ENCODE results near the gene TOX2.

Gene TOX2

DNA sequence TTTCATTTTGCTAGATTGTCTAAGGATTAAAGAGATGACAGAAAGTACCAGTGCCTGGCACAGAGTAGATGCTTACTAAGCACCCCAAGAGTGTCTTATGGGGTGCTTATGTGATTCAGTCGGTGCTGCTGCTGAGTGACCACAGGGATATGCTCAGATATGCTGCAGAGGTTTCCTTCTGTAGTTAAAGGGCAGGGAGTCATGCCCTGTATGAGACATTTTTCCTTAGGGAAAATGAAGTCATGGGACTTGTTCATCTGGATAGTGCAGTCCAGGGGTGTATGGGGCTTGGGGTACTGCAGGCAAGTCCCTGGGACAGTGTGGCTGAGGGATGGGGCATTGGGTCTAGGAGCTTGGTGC lies 25.1 kb downstream of the TOX2 start:
- no peak for DNase-seq (ENCODE audit: low spot score)

DNA sequence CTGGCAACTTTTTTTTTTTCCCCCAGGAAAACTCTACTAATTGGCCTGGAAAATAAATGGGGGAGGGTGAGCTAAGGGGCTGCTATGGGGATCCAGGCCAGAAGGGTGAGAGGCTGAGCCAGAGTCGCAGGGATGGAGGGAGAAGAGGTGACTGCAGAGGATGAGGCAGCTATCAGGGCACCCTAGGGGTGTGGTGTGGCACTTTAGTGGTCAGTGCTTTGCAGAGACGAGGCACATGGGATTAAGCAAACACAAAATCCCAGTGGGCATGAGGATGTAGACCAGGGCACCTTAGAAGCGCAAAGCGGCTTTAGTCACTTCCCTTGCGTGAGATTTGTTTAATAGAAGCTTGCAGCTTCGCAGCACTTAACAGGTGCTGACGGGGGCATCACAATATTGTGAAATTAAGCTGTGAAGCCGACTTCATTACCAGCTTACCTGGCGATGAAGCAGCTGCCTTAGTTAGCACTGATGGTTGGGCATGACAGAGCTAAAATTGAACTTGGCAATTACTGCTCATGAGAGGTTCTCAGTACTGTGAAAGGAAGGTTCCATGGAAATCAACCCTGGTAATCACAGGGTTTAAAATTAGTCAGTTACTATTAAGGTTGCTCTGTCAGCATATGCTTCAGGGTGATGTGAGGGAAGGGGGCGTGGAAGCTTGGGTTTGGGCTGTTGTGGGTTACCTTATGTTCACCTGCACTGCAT lies 26.0 kb downstream of the TOX2 start:
- DNase-seq (ENCODE audit: low spot score), result no peak

DNA sequence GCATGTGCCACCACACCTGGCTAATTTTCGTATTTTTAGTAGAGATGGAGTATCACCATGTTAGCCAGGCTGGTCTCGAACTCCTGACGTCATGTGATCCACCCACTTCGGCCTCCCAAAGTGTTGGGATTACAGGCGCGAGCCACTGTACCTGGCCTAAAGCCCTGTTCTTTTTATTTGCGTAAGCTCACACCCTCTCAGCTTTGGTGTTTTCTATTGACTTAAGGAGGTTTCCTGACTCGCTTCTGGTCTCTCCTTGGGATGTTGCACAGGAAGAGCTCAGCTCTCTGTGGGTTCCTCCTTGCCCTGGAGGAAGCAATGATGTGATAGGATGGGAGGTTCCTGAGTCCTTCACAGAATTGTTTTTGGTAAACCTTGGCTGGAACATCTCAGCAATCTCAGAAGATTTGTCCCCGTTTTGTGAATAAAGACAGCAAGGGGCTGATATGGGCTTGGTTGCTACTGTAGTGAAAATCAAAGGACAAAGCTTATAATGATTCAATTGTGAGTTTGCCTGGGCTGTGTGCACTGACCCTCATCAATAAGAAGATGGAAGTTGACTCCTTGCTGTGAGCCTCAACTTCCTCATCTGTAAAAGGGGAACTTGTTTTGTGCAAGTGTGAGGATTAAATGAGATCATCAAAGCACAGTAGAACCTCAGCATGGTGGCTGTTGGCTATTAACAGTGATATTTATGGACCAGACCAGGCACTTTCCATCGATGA lies 27.0 kb downstream of the TOX2 start:
- no peak for DNase-seq (ENCODE audit: low spot score)

DNA sequence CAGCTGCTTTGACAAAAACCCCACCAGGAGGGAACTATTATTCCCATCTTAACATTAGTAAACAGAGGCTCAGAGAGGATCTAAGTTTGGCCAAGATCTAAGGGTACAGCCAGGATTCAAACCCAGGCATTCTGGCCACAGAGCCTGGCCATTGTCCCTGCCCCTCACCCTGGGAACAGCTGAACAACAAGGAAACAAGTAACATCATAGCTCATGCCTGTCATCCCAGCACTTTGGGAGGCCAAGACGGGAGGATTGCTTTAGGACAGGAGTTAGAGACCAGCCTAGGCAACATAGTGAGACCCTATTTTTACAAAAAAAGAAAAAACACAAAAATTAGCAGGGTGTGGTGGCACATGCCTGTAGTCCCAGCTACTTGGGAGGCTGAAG lies 27.5 kb downstream of the TOX2 start:
- no peak for DNase-seq (ENCODE audit: low spot score)

DNA sequence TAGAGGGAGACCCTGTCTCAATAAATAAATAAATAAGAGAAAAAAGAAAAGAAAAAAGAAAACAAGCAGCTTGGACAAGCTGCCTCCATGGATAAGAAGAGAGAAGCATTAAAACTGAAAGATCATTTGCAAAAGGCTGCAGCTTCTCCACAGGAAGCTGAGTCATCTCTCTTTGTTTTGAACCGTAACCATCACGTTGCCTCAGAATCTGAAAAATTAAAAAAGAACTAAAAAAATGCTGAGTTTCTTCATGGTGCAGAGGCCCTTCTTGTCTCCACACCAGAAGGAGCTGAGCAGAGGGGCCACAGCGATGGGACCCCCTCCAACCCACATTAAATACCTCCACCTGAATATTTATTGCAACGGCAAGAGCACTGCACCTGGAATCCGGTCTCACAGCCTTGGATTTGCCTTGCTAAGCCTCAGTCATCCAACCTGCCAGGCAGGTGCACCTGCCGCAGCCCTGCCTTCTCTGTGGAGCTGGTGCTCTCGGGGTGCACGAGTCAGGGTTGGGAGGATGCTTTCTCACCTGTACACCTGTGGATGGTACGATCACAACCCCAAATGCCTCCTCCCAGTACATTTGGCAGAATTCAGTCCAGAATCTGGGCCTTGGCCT lies 28.1 kb downstream of the TOX2 start:
- no peak for DNase-seq (ENCODE audit: low spot score)

DNA sequence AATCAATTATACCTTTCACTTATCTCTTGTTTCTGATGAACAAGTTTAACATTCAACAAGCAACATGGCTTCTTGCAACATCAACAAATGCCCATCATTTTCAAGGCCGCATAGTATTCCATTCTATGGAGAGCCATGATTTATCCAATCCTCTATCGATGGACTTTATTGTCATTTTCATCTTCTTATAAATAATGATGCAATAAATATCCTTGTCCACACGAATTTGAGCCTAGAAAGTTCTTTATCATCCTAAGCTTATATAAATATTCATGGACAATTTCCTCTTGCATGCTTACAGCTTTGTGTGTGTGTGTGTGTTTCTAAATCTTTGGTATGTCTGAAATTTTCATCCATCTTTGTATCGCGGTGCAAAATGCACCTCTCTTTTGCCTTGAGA lies 29.1 kb downstream of the TOX2 start:
- no peak for DNase-seq (ENCODE audit: low spot score)

DNA sequence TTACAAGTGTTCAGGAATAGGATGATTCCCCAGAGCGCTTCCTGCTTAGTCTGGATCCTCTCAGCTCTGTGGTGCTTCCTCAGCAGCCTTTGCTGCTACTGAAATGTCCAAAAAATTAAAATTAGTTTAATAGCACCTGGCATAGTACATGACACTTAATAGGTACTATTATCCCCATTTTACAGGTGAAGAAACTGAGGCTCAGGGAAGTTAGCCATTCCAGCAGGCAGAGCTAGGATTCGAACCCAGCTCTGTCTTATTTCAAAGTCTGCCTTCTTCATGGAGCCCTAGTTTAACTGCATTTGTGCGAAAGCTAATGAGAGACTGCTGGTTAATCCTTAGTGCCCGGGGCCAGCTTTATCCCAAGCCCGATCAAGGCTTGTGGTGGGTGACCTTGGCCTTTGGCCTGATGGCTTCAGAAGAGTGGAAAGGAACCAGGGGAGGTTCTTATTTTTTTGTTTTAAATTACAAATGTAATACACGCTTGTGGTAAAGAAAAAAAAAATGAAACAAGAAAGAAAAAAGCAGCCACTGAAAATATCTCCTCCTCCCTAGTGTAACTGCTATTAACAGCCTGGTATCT lies 30.1 kb downstream of the TOX2 start:
- no peak for DNase-seq (ENCODE audit: low spot score)

DNA sequence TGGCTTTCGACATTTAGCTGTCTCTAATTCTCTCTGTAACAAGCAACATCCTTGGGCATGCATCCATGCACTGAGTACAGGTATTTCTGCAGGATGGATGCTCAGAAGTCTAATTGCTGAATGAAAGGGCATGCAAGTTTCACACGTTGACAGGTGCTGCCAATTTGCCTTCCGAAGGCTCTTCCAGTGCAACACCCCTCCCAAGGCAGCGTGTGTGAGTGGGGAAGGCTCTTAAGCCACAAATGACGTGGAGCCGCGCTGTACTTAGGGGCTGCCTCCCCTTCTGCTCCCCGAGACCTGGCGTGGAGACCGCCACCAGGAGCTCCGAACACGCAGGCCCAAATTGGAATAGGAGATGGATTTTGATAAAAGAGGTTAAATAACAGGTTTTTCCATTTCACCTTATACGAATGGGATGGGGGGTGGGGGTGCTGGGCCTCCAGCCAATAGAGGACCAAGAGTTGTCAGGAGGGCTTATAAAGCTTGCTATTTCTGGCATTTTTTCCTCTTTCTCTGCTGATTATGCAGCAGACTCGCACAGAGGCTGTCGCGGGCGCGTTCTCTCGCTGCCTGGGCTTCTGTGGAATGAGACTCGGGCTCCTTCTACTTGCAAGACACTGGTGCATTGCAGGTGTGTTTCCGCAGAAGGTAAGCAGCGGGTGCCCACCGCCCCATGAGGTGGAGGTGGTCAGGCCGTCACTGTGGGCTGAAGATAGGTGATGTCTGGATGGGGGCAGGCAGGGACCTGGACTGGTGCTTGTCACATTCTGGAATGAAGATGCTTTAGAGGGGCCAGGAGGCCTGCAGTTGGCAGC lies 30.9 kb downstream of the TOX2 start:
- no peak for DNase-seq (ENCODE audit: low spot score)

DNA sequence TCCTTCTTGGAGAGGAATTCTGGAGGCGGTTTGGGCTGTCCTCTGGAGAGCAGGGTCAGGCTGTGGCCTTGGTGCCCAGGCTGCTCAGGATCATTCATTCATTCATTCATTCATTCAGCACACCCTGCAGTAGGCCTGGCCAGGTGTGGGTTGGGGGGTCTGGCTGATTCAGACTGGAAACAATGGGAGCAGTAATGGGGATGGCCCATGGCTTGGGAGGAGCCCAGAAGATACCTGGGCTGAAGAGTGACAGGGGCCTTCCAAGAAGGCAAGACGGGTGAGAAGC lies 31.5 kb downstream of the TOX2 start:
- no peak for DNase-seq (ENCODE audit: low spot score)

DNA sequence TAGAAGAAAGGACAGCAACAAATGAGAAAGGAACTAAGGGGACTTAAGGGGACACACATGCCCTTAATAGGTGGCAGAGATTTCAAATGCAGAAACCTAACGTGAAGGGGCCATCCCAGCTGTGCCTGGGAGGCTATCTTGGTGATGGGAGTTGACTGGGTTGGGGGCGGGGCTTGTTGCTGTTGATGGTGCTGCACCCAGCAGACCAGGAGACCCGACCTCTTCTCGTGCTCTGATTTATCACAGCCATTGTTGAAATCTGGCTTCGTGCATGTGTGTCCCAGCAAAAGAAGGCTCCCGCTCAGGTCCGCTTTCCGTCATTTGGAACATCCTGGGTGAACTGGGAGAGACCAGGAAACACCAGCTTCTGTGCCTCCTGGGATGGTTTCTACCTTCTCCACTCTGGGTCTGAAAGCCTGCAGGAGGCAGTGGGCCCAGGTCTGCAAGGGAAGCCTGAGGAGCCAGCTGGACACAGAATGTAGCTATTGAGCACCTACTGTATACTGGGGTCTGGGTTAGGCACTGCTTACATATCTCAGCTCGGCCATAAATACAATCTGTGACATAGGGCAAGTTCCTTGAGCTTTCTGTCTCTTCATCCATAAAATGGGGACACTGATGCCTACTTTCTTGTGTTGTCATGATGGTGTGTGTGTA lies 32.1 kb downstream of the TOX2 start:
- no peak for DNase-seq (ENCODE audit: low spot score)

DNA sequence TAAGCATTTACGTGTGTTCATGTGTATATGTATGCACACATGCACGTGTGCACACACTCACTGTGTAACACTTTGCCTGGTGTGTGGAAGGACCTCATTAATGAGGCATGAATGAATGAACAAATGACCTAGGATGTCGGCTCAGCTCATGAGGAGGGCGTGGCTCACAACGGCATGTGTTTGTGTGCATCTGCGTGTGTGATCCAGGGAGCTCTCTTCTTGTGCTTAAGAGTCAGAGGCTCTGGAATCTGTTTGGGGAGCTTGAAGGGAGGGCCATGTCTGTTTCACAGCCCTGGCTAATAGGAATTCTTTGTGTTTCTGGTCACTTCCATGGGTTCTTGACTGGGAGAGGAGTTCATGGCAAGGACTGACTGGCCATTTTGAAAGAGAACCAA lies 32.7 kb downstream of the TOX2 start:
- no peak for DNase-seq (ENCODE audit: low spot score)

DNA sequence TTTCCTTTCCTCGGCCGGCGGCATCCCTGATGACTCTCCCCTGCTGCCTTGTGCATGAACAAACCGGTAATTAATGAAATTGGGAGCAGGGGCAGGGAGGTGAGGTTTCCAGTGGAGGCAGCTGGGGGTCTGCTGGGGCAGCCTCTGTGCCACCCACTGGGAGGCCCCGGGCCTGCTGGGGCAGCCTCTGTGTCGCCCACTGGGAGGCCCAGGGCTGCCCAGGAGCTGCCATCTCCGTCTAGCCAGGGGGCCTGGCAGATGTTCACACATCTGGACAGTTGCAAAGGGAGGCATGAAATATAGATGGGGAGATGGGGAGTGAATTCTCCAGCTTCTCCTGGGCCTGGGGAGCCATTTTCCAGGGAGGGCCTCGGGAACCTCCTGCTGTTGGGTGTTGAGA lies 33.8 kb downstream of the TOX2 start:
- DNase-seq (ENCODE audit: low spot score), result no peak

DNA sequence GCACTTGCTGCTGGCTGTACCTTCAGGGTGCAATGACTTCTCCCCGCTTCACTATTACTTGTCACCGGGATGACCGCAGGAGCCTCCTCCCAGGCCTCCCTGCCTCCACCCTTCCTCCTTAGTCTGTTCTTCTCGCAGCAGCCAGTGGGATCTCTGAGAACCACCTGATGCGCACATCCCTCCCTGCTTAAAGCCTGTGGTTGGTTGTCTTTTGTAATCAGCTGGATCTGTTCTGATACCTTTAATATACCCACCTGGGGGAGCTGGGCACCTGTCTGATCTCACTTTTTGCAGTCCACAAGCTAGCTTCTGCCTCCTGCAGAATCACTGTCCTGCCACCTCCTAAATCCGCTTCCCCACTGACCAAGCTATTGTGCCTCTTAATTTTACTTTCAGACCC lies 34.6 kb downstream of the TOX2 start:
- DNase-seq (ENCODE audit: low spot score), result no peak

DNA sequence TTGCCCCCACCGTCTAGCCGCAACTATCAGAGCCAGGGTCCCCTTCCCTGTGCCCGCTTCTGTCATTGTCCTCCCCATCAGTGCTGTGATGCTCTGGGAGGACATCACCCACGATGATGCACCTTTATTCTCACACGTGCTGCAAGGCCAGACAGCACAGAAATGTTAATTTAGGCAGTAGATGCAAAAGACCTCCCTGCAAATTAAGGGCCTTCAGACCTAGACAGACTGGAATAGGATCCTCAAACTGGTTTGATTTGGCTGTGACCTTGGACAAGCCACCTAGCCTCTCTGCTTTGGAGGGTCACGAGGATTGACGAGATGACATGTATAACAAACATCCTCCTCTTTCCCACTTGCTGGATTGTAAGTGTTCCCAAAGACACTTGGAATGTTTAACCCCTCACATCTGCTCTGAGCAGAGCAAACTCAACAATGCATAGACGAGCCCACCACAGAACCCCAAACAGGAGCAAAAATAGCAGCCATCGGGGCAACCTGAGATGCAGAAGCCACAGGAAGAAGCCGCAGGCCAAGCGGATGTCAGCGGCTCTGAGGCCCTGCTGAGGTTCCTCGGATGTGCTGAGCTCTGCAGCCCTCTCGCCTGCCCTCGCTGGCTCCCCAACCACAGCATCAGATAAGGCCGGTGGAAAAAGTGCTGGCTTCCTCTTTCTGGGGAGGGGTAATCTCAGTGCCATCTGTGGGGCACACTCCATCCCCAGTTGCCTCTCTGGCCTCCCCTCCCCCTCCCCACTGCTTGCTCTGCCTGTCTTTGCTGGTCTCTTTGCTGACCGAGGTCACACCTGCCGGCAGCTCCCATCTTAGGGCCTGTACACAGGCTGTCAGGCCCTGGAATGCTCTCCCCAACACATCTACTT lies 35.3 kb downstream of the TOX2 start:
- no peak for DNase-seq (ENCODE audit: low spot score)

DNA sequence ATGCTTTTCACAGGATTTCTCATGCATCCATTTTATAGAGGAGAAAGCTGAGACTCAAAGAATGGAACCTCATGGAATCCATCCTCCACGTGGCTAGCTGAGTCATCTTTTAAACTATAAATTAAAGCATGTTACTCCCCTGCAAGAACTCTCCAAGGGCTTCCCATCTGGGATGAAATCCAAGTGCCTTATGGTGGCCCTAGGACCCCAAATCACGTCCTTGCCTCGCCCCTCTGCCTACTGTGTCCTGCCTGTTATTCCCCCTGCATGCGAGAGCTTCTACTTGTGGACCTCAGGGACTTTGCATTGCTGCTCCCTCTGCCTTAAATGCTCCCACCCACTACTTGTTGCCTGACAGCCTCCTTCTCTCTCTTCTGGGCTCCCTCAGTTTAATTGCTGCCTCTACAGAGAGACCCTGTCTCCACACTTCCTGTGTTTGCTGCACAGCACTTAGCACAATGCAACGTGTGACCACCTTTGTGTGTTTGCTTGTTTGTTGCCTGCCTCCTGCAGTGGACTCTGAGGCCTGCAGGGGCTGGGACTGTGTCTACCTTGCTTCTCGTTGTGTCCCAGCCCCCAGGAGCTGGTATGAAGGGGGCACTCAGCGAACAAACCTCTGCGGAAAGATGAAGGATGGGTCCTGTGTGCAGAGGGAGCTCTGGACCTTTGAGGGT lies 39.4 kb downstream of the TOX2 start:
- DNase-seq (ENCODE audit: low spot score), result no peak

DNA sequence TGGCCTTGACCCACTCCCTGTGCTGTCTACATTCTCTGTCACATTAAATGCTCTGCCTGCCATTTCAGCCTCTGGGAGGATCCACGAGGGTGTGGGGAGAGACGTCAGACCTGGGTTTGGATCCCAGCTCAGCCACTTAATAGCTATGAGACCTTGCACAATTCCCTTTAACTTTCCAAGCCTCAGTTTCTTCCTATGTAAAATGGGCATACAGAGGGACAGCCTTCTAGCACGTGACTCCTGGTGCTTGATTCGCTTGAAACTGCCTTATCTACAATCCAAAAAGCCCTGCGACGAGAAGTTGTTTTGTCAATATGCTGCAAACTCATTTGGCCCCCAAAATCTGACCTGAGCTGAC lies 40.0 kb downstream of the TOX2 start:
- DNase-seq (ENCODE audit: low spot score), result no peak

DNA sequence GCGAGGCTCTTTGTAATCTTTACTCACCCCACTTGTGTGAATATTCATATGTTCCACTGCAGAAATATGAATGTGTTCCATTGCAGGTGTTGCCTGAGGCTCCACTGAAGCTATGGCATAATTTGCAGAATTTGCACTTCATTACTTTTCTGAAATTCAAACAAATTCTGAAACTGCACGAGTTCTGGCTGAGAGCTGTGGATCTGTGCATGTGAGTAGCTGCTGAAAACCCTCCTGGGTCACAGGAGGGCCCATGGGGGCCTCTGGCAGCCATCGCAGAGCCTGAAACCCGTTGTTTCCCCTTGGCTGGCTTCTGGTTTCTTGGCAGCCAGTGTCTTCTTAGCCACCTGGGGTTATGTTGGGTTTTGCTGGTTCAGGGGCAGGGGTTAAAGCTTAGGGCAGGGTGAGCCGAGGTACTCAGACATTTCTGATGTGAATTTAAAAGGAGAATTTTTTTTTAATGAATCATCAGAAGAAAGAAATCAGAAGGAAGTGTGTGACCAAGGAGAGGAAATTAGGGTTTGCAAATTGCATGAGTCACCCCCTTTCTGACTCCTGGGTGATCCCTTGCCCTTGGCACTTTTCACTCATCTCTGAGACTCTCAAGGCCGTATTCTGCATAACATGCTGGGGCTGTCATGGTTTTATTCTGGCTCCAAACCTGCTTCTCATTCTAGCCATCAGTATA lies 40.6 kb downstream of the TOX2 start:
- DNase-seq (ENCODE audit: low spot score), result no peak

DNA sequence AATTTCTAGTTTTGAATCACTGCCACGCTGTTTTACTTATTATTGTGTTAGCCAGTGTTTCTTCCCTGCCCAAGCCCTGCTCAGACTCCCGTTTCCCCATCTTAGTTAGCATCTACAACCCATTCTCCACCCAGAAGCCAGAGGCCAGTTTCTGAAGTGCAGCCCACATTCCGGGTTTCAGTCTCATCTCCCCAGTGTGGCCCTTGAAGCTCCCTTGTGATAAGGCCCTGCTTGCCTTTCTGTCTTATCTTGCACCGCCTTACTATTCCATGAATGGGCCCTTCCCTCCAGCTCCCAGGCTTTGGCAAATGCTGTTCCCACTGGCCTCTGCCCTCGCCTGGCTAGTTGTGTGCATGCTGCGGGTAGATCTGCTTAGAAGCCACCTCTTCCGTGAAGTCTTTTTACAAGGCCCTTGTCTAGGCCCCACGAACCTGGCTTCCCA lies 41.1 kb downstream of the TOX2 start:
- DNase-seq (ENCODE audit: low spot score), result no peak

DNA sequence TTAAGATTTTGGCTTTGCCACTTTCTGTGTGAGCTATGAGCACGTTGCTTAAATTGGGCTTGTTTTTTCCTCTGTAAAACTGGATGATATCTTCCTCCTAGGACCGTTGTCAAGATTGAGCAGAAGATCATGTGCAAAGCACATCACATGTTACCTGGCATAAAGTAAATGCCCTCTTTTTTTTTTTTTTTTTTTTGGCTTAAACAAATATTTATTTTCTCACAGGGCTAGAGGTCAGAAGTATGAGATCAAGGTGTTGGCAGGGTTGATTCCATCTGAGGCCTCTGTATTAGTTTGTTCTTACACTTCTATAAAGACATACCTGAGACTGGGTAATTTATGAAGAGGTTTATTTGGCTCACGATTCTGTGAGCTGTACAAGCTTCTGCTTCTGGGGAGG lies 42.7 kb downstream of the TOX2 start:
- DNase-seq (ENCODE audit: low spot score), result no peak

DNA sequence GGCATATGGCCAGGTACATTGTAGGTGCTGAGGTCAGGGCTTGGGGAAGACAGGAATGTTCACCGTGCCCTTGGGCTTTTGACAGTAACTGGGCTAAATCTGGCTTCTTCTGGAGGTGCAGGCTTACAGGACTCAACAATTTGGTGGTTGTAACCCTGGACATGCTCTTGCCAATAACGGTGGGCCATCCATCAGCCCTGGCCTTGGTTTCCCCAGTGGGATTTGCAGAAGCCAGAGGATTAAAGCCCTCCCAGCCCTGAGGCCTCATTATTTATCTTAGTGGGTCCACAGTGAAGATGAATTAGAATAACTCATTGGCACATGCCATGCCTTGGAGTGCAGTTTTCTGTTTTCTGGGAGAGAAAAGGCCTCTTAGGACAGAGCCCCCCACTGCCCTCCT lies 44.0 kb downstream of the TOX2 start:
- no peak for DNase-seq (ENCODE audit: low spot score)

All from left forelimb (tissue), 1 donor.